Kidney epithelial cell (primary cell): ENCODE results near the gene PICALM. TPM values are rescaled to one million over a fixed set of nuclear protein-coding genes. Genes with fewer than 3 reads are reported as not detected.

Source experiments
- DNase-seq: peaks from one replicate; pipeline ENCODE4 v3.0.0-alpha.2; 2010; ENCODE audit warnings: low read depth
- H3K27me3 ChIP-seq: 2 replicates; pipeline ENCODE4 v1.6.0; 2011; ENCODE audit warnings: low read length; ENCODE audit not compliant: control insufficient read depth, insufficient read depth
- H3K36me3 ChIP-seq: 2 replicates; pipeline ENCODE4 v1.5.1; 2011; ENCODE audit warnings: low read length; ENCODE audit not compliant: control insufficient read depth, insufficient read depth
- H3K4me3 ChIP-seq: 2 replicates; pipeline ENCODE4 v1.5.1; 2011; ENCODE audit warnings: low read depth, mild to moderate bottlenecking, control low read depth, low read length
- CTCF ChIP-seq: IDR thresholded peaks from 2 replicates; pipeline ENCODE4 v1.5.1; 2011; ENCODE audit warnings: mild to moderate bottlenecking, moderate library complexity, low read length, control low read depth, inconsistent platforms; ENCODE audit not compliant: insufficient read depth, poor library complexity, severe bottlenecking
- total RNA-seq: library from RNA; depleted of rRNA; stranded (reverse); fragments of >200 nt; gene quantifications from 2 replicates; pipeline ENCODE4 v1.2.3, GENCODE V29; 2015

The PICALM gene
- total RNA-seq, 1 donor from 2014 or later: 294 TPM

GRCh38 chr11:85941380-85941973 is 127.4 kb downstream of the PICALM start:
- no peak overlapping the region for H3K4me3 ChIP-seq
- peak; percentile 68 for TF ChIP-seq CTCF
- DNase-seq: peak; percentile 12
- no peaks in the 10 kb centered on the region for H3K36me3 ChIP-seq
- no peaks in the 10 kb centered on the region for H3K27me3 ChIP-seq

DNA sequence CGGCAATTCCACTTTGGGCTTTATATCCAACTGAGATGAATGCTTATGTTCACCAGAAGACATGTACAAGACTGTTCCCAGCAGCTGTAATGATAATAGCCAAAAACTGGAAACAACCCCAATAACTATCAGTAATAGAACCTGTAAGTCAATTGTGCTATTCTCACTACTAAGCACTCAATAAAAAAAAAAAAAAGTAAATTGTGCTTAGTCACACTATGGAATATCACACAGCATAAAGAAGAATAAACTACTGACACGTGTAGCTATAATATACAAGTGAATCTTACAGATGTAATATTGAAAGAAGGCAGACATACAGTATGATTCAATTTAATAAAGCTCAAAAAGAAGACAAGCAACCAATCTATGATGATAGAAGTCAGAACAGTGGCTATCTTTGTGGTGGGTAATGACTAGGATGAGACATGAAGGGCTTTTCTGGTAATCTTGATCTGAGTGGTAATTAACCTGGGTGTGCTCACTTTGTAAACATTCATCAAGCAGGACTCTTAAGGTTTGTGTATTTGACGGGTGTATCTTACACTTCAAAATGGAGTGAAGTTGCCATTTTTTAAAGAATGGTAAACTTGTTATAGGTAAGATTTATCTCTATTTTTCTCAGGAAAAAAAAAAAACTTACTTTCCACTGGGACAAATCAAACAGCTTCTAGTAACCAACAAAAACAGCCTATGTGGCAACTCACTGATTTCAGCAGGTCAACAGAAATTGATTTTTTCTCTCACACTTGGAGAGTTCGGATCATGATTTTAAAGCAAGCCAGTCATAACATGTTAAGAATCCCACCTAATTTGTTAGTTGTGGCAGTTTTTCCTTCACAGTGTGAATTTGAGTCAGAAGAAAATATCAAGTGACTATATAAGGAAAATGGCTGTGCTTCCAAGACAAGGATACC is 129.5 kb downstream of the PICALM start:
- H3K4me3 ChIP-seq: no peak overlapping the region
- no peak for DNase-seq
- H3K27me3 ChIP-seq: no peaks in the 10 kb centered on the region
- no peaks in the 10 kb centered on the region for H3K36me3 ChIP-seq
- TF ChIP-seq CTCF: no peak

GRCh38 chr11:85937835-85938234 is 131.0 kb downstream of the PICALM start:
- DNase-seq: no peak
- no peak overlapping the region for H3K4me3 ChIP-seq
- H3K36me3 ChIP-seq: no peaks in the 10 kb centered on the region
- no peak for TF ChIP-seq CTCF
- no peaks in the 10 kb centered on the region for H3K27me3 ChIP-seq

DNA sequence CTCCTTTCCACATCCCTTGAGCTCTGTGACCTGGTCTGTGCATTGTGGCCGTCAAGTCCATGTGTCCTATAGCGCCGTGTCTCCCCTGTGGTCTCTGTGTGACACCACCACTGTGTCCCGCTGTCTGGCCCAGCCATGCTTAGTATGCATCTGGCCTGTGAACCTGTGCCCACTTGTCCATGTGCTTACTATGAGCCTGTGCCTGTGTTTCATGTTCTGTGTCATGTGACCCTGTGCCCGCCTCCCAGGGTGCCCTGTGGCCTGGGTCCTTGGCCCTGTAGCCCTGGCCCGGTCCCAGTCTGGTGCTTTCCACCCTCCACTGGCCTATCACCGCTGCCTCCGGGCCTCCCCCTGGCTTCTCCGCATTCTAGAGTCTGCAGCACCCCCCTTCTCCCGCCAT is 133.1 kb downstream of the PICALM start:
- Histone ChIP-seq H3K4me3 (no peak overlapping the region), H3K27me3 (no peaks in the 10 kb centered on the region), H3K36me3 (no peaks in the 10 kb centered on the region)
- no peak for DNase-seq
- no peak for TF ChIP-seq CTCF

DNA sequence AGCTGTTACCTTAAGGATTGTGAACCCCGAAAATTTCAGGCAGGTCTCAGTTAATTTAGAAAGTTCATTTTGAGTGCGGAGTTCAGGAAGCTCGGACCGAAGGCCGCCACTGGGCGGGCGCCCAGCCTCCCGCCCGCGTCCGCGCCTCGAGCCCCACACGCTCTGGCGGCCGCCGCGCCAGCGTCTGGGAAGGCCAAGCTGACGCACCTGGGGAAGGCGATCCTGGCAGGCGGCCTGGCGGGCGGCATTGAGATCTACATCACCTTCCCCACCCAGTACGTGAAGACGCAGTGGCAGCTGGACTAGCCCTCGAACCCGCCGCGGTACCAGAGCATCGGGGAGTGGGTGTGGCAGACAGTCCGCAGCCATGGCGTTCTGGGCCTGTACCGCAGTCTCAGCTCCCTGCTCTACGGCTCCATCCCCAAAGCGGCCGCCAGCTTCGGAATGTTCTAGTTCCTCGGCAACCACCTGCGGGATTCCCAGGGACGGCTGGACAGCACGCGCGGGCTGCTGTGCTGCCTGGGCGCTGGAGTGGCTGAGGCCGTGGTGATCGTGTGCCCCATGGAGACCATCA is 134.2 kb downstream of the PICALM start:
- no peak for DNase-seq
- H3K4me3 ChIP-seq: no peak overlapping the region
- no peak for TF ChIP-seq CTCF
- no peaks in the 10 kb centered on the region for H3K27me3 ChIP-seq
- no peaks in the 10 kb centered on the region for H3K36me3 ChIP-seq
